ENCODE measurements around the gene ART1. TPM values are rescaled to one million over a fixed set of nuclear protein-coding genes. Genes with fewer than 3 reads are reported as not detected.

The ART1 gene
- total and polyA plus RNA-seq, 7 donors, result 0.26 to 33.0 (median 14.5) TPM

DNA sequence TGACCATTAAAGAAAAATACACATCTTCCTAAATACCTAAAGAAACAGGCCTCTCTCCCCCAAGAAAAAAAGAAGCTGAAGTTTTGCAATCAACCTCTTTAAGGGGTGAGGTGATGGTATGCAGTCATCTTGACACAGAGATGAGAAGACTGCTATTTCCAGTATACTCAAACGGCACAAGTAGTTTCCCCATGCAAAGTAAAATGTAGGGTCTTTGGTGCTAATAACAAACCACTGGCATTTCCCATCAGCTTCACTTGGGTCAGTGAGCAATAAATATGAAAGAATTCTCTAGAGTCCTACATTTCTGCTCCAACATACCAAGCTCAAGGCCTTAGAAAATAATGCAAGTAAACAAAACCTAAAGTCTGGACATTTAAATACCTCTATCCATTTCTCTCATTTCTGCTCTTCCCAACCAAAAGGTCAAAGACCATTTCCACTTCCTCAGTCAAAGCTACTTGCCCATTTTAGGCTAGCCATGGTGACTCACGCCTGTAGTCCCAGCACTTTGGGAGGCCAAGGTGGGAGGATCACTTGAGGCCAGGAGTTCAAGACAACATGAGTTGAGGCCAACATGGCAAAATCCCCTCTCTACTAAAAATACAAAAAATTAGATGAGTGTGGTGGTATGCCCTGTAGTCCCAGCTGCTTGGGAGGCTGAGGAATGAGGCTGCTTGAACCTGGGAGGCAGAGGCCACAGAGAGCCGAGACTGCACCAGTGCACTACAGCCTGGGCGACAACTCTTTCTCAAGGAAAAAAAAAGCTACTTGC lies 65.7 kb downstream of the ART1 start:
- H3K36me3 ChIP-seq (ENCODE audit: insufficient read depth in 1 of 2, low read depth in 1 of 2), result peaks cover 17 to 64% of the 10 kb centered on the region in 2 donors
- WGBS, 3 donors, result 79 to 82% (median 82%) methylated on average over 4 of the region's 4 CpGs
- ATAC-seq, result peak; percentile 31 to 73 (median 54)
- intact Hi-C loops (cut with DNase I), result no loop called here
- TF ChIP-seq, protein P1, sequence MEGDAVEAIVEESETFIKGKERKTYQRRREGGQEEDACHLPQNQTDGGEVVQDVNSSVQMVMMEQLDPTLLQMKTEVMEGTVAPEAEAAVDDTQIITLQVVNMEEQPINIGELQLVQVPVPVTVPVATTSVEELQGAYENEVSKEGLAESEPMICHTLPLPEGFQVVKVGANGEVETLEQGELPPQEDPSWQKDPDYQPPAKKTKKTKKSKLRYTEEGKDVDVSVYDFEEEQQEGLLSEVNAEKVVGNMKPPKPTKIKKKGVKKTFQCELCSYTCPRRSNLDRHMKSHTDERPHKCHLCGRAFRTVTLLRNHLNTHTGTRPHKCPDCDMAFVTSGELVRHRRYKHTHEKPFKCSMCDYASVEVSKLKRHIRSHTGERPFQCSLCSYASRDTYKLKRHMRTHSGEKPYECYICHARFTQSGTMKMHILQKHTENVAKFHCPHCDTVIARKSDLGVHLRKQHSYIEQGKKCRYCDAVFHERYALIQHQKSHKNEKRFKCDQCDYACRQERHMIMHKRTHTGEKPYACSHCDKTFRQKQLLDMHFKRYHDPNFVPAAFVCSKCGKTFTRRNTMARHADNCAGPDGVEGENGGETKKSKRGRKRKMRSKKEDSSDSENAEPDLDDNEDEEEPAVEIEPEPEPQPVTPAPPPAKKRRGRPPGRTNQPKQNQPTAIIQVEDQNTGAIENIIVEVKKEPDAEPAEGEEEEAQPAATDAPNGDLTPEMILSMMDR (IDR thresholded peaks at IDR 0.05), result no peak
- H3K27ac ChIP-seq, result peak overlapping the region; percentile 83
- H3K27me3 ChIP-seq (ENCODE audit: insufficient read depth in 3 of 3, low read length in 2 of 3), result no peaks in the 10 kb centered on the region
- no peak for DNase-seq
- peak overlapping the region; percentile 15 for H3K4me3 ChIP-seq
- H3K4me1 ChIP-seq, result peaks cover 54% of the 10 kb centered on the region
- no peaks in the 10 kb centered on the region for H3K9me3 ChIP-seq

DNA sequence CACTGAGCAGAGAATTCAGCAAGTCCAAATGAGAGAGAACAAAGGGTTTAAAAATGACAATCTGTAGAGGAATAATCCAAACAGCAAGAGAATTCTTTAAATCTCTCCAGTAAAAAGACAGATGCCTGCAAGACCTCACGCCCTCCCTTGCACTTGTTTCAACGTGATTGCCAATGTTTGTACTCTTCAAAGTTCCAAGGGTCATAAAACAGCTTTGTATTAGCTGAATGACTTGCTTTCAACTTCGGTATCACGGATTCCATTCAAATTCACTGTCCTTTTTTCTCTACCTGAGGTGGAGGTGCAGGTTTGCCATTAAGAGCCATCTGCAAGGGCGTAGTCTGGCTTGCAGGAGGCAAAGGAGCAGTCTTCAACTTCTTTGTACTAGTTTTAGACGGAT lies 67.3 kb downstream of the ART1 start:
- no peak for ATAC-seq
- Histone ChIP-seq H3K4me3 (no peak overlapping the region), H3K36me3 (ENCODE audit: insufficient read depth in 1 of 2, low read depth in 1 of 2) (peaks cover 21 to 66% of the 10 kb centered on the region in 2 donors), H3K27ac (peak overlapping the region; percentile 11), H3K4me1 (peaks cover 54% of the 10 kb centered on the region), H3K9me3 (no peaks in the 10 kb centered on the region), H3K27me3 (ENCODE audit: insufficient read depth in 3 of 3, low read length in 2 of 3) (no peaks in the 10 kb centered on the region)
- intact Hi-C loops (cut with DNase I), result no loop called here
- TF ChIP-seq, protein P1 (IDR thresholded peaks at IDR 0.05), result no peak
- no peak for DNase-seq
- 49 to 61% (median 51%) methylated on average over 6 of the region's 6 CpGs for WGBS, 3 donors

Other genes starting within 250 kb of the ART1 start
- gene ART5, start 3.1 kb upstream of the ART1 start, total RNA-seq, result 1 to 10 TPM; 1.4 to 4.4 (median 2.8) TPM
- gene ART5, start 3.1 kb upstream of the ART1 start, polyA plus RNA-seq, result 1 to 10 TPM in 1 of 3 donors, under 1 TPM in 2; 0.65 to 2.4 (median 0.99) TPM
- gene CHRNA10, start 26.3 kb downstream of the ART1 start, total RNA-seq, result 1 to 10 TPM in 1 of 4 donors, under 1 TPM in 3; 0.36 to 1.4 (median 0.63) TPM
- under 1 TPM; 0.13 to 0.65 (median 0.40) TPM for gene CHRNA10, start 26.3 kb downstream of the ART1 start, polyA plus RNA-seq
- gene NUP98, start 152.4 kb downstream of the ART1 start, total RNA-seq, result 10 to 100 TPM; 45.3 to 85.1 (median 72.3) TPM
- 10 to 100 TPM; 25.9 to 59.3 (median 37.0) TPM for gene NUP98, start 152.4 kb downstream of the ART1 start, polyA plus RNA-seq
- 10 to 100 TPM in 1 of 4 donors, 1 to 10 TPM in 3; 4.5 to 14.5 (median 7.7) TPM for gene PGAP2, start 163.4 kb downstream of the ART1 start, total RNA-seq
- gene PGAP2, start 163.4 kb downstream of the ART1 start, polyA plus RNA-seq, result 10 to 100 TPM in 1 of 3 donors, 1 to 10 TPM in 2; 6.0 to 12.5 (median 6.0) TPM
- 10 to 100 TPM; 22.4 to 40.9 (median 37.6) TPM for gene RHOG, start 195.8 kb downstream of the ART1 start, total RNA-seq
- 10 to 100 TPM; 44.5 to 80.1 (median 51.3) TPM for gene RHOG, start 195.8 kb downstream of the ART1 start, polyA plus RNA-seq
- 100 to 1,000 TPM in 3 of 4 donors, 10 to 100 TPM in 1; 97.5 to 147 (median 112) TPM for gene STIM1, start 210.5 kb downstream of the ART1 start, total RNA-seq
- 100 to 1,000 TPM in 1 of 3 donors, 10 to 100 TPM in 2; 52.1 to 133 (median 66.4) TPM for gene STIM1, start 210.5 kb downstream of the ART1 start, polyA plus RNA-seq